ENCODE data around the gene STAC3. TPM values are rescaled to one million over a fixed set of nuclear protein-coding genes. Genes with fewer than 3 reads are reported as not detected.

STAC3 gene
- total RNA-seq, 1 experiment from 2014 or later: 2.8 TPM

DNA sequence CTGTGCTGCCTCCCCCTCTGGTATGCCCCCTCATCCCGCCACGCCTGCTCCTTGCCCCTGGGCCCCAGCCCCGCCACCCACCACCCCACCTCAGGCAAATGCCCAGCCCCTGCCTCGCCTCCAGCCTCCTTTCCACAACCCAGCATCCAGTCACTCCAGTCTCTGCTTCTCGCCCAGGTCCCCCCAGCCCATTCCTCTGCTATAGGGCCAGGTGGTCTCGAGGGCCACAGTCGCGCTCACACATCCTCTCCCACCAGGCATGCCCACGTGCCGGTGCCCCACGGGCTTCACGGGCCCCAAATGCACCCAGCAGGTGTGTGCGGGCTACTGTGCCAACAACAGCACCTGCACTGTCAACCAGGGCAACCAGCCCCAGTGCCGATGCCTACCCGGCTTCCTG, 40.5 kb downstream of the STAC3 start:
- Histone ChIP-seq H4K20me1 (ENCODE audit: control insufficient read depth, insufficient read depth, insufficient read length) (no peaks in the 10 kb centered on the region), H3K4ac (ENCODE audit: low read depth, low read length) (no peak overlapping the region), H4K8ac (replicated peaks; ENCODE audit: insufficient read length, low read depth, low read length) (no peak overlapping the region), H3K79me1 (ENCODE audit: insufficient read depth, low read depth, low read length, poor library complexity, severe bottlenecking) (no peaks in the 10 kb centered on the region), H4K91ac (ENCODE audit: insufficient read length, low read depth, low read length) (no peak overlapping the region), H3K27me3 (ENCODE audit: insufficient read depth, low read length) (peaks cover 10% of the 10 kb centered on the region), H3K4me2 (ENCODE audit: insufficient read depth, insufficient read length, low read length) (no peak overlapping the region), H3K23ac (ENCODE audit: insufficient read length, low read depth, low read length) (no peak overlapping the region), H2BK12ac (ENCODE audit: insufficient read length, low read depth, low read length) (no peak overlapping the region), H2BK120ac (ENCODE audit: low read depth, low read length, poor library complexity, severe bottlenecking) (no peak overlapping the region), H3K9ac (ENCODE audit: extremely low read depth, insufficient read length, low read length) (no peak overlapping the region), H2BK20ac (ENCODE audit: low read depth, low read length, poor library complexity, severe bottlenecking) (no peak overlapping the region), H3K56ac (ENCODE audit: insufficient read length, low read depth, low read length) (no peak overlapping the region), H3K27ac (ENCODE audit: insufficient read length, low read depth, low read length) (no peak overlapping the region), H2AFZ (ENCODE audit: low read length) (no peak overlapping the region), H4K5ac (ENCODE audit: insufficient read length, low read depth, low read length) (no peak overlapping the region), H2BK5ac (ENCODE audit: insufficient read length, low read length) (no peak overlapping the region), H3K4me1 (ENCODE audit: insufficient read depth, low read length) (peaks cover 8% of the 10 kb centered on the region), H2AK5ac (ENCODE audit: insufficient read length, low read length) (no peak overlapping the region), H3K23me2 (ENCODE audit: insufficient read length, low read depth, low read length, poor library complexity, severe bottlenecking) (no peaks in the 10 kb centered on the region), H2BK15ac (ENCODE audit: low read depth, low read length) (no peak overlapping the region), H3K9me3 (ENCODE audit: control insufficient read depth, low read depth, low read length) (no peaks in the 10 kb centered on the region), H3K14ac (ENCODE audit: insufficient read depth, low read length) (no peak overlapping the region), H3T11ph (ENCODE audit: low read length) (no peak overlapping the region), H3K79me2 (ENCODE audit: insufficient read depth, low read length) (no peaks in the 10 kb centered on the region), H3K18ac (ENCODE audit: insufficient read length, low read depth, low read length) (no peak overlapping the region)
- peaks cover 22% of the 10 kb centered on the region for H3K27me3 Mint-ChIP-seq (ENCODE audit: low read depth)
- H3K4me3 Mint-ChIP-seq: no peak overlapping the region
- TF ChIP-seq, protein P1, sequence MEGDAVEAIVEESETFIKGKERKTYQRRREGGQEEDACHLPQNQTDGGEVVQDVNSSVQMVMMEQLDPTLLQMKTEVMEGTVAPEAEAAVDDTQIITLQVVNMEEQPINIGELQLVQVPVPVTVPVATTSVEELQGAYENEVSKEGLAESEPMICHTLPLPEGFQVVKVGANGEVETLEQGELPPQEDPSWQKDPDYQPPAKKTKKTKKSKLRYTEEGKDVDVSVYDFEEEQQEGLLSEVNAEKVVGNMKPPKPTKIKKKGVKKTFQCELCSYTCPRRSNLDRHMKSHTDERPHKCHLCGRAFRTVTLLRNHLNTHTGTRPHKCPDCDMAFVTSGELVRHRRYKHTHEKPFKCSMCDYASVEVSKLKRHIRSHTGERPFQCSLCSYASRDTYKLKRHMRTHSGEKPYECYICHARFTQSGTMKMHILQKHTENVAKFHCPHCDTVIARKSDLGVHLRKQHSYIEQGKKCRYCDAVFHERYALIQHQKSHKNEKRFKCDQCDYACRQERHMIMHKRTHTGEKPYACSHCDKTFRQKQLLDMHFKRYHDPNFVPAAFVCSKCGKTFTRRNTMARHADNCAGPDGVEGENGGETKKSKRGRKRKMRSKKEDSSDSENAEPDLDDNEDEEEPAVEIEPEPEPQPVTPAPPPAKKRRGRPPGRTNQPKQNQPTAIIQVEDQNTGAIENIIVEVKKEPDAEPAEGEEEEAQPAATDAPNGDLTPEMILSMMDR (conservative IDR thresholded peaks at IDR 0.05): no peak
- DNase-seq: no peak
- H3K36me3 Mint-ChIP-seq (ENCODE audit: insufficient read depth in 1 of 3, low read depth in 3 of 3): peaks cover 34 to 59% (median 56%) of the 10 kb centered on the region in 3 experiments
- peaks cover 22 to 23% of the 10 kb centered on the region in 2 experiments for H3K4me1 Mint-ChIP-seq
- no peaks in the 10 kb centered on the region for H3K9me3 Mint-ChIP-seq
- no CpG with 5 or more reads among the region's 15 CpGs for WGBS (ENCODE audit: extremely low coverage, insufficient read length, low lambda C conversion rate)
- H3K27ac Mint-ChIP-seq: no peak overlapping the region

All from H9 (cell line).